ENCODE data around the gene SUMO3. TPM values are rescaled to one million over a fixed set of nuclear protein-coding genes. Genes with fewer than 3 reads are reported as not detected.

SUMO3 gene
- total RNA-seq, 4 donors from 2014 or later = 18.3 to 56.7 (median 38.1) TPM

- TF ChIP-seq EP300 (IDR thresholded peaks at IDR 0.05; ENCODE audit: low read depth) = no peak
- no peak for TF ChIP-seq CTCF (IDR thresholded peaks at IDR 0.05)
- TF ChIP-seq POLR2AphosphoS5 (IDR thresholded peaks at IDR 0.05) = no peak
- no peak for TF ChIP-seq POLR2A (IDR thresholded peaks at IDR 0.05)
- intact Hi-C loops (cut with DNase I; ENCODE audit: low total_unique reads) (no loop called here), in situ Hi-C loops (cut with MboI; ENCODE audit: low pct_ligation_motif_present in 1 of 4, low pct_unique_long_range_greater_than_20kb in 1 of 4, low sequenced_read_pairs in 3 of 4) (loop anchor here (5.0 to 25.0 kb wide), 4 partner anchors 276 to 286 kb away; no protein-coding TSS in a partner anchor)
- DNase-seq = no peak
- H3K4me3 ChIP-seq = no peak overlapping the region
- no peak overlapping the region for H3K27ac ChIP-seq
- no peaks in the 10 kb centered on the region for H3K27me3 ChIP-seq
- peaks cover 3 to 32% (median 10%) of the 10 kb centered on the region in 4 donors for H3K4me1 ChIP-seq
- 84% methylated on average over 3 of the region's 3 CpGs; no CpG with 5 or more reads in 1 of the 2 donors for WGBS, 2 donors (ENCODE audit: low coverage in 1 of 2)
- no peaks in the 10 kb centered on the region for H3K36me3 ChIP-seq
- H3K9me3 ChIP-seq = no peaks in the 10 kb centered on the region
Measured at GRCh38 chr21:44790368-44790767, 27.5 kb downstream of the SUMO3 start.

- TF ChIP-seq POLR2A (IDR thresholded peaks at IDR 0.05) (no peak), EP300 (IDR thresholded peaks at IDR 0.05; ENCODE audit: low read depth) (no peak), CTCF (IDR thresholded peaks at IDR 0.05) (no peak), POLR2AphosphoS5 (IDR thresholded peaks at IDR 0.05) (no peak)
- 56% methylated on average over 1 of the region's 1 CpG; no CpG with 5 or more reads in 1 of the 2 donors for WGBS, 2 donors (ENCODE audit: low coverage in 1 of 2)
- intact Hi-C loops (cut with DNase I; ENCODE audit: low total_unique reads) = no loop called here
Measured at GRCh38 chr21:44789880-44790279, 28.0 kb downstream of the SUMO3 start.

GRCh38 chr21:44785620-44786335 lies 32.1 kb downstream of the SUMO3 start:
- Histone ChIP-seq H3K4me3 (no peak overlapping the region), H3K36me3 (no peaks in the 10 kb centered on the region), H3K27ac (no peak overlapping the region), H3K9me3 (no peaks in the 10 kb centered on the region), H3K27me3 (no peaks in the 10 kb centered on the region), H3K4me1 (peaks cover 0 to 14% (median 0%) of the 10 kb centered on the region in 4 donors)
- no peak for DNase-seq
- TF ChIP-seq EP300 (IDR thresholded peaks at IDR 0.05; ENCODE audit: low read depth) (no peak), CTCF (IDR thresholded peaks at IDR 0.05) (no peak), POLR2A (IDR thresholded peaks at IDR 0.05) (no peak), POLR2AphosphoS5 (IDR thresholded peaks at IDR 0.05) (no peak)
- 48 to 76% methylated on average over 6 to 13 of the region's 13 CpGs for WGBS, 2 donors (ENCODE audit: low coverage in 1 of 2)
- in situ Hi-C loops (cut with MboI; ENCODE audit: low pct_ligation_motif_present in 1 of 4, low pct_unique_long_range_greater_than_20kb in 1 of 4, low sequenced_read_pairs in 3 of 4) = loop anchor here in 1 of 4 donors (25.0 kb wide), 1 partner anchor 273 kb away; no protein-coding TSS in a partner anchor
- intact Hi-C loops (cut with DNase I; ENCODE audit: low total_unique reads) = no loop called here

More at GRCh38 chr21:44789880-44790279, 28.0 kb downstream of the SUMO3 start:
- no peak for DNase-seq
- Histone ChIP-seq H3K4me3 (no peak overlapping the region), H3K27me3 (no peaks in the 10 kb centered on the region), H3K9me3 (no peaks in the 10 kb centered on the region), H3K4me1 (peaks cover 3 to 32% (median 10%) of the 10 kb centered on the region in 4 donors), H3K36me3 (no peaks in the 10 kb centered on the region), H3K27ac (no peak overlapping the region)
- in situ Hi-C loops (cut with MboI; ENCODE audit: low pct_ligation_motif_present in 1 of 4, low pct_unique_long_range_greater_than_20kb in 1 of 4, low sequenced_read_pairs in 3 of 4) = loop anchor here (5.0 to 25.0 kb wide), 4 partner anchors 275 to 285 kb away; no protein-coding TSS in a partner anchor

GRCh38 chr21:44784810-44785209 lies 33.1 kb downstream of the SUMO3 start:
- in situ Hi-C loops (cut with MboI; ENCODE audit: low pct_ligation_motif_present in 1 of 4, low pct_unique_long_range_greater_than_20kb in 1 of 4, low sequenced_read_pairs in 3 of 4) = loop anchor here in 1 of 4 donors (25.0 kb wide), 1 partner anchor 273 kb away; no protein-coding TSS in a partner anchor
- H3K36me3 ChIP-seq = no peaks in the 10 kb centered on the region
- no peak for DNase-seq
- no peak overlapping the region for H3K4me3 ChIP-seq
- intact Hi-C loops (cut with DNase I; ENCODE audit: low total_unique reads) = no loop called here
- 96% methylated on average over 6 of the region's 6 CpGs; no CpG with 5 or more reads in 1 of the 2 donors for WGBS, 2 donors (ENCODE audit: low coverage in 1 of 2)
- H3K27ac ChIP-seq = no peak overlapping the region
- peaks cover 0 to 13% (median under 1%) of the 10 kb centered on the region in 4 donors for H3K4me1 ChIP-seq
- no peaks in the 10 kb centered on the region for H3K27me3 ChIP-seq
- TF ChIP-seq CTCF (IDR thresholded peaks at IDR 0.05) = no peak
- no peak for TF ChIP-seq POLR2AphosphoS5 (IDR thresholded peaks at IDR 0.05)
- no peak for TF ChIP-seq EP300 (IDR thresholded peaks at IDR 0.05; ENCODE audit: low read depth)
- TF ChIP-seq POLR2A (IDR thresholded peaks at IDR 0.05) = no peak
- H3K9me3 ChIP-seq = no peaks in the 10 kb centered on the region
